HCT116 (cell line): ENCODE data around the gene TMA7. TPM values are rescaled to one million over a fixed set of nuclear protein-coding genes. Genes with fewer than 3 reads are reported as not detected.

Experiments used
- ATAC-seq: fragments of 200-7000 bp; cut with Tn5 transposase; 2 replicates; pipeline ENCODE4 v1.9.1; 2020; ENCODE audit warnings: mild to moderate bottlenecking, moderate library complexity
- BruUV-seq: library from RNA; stranded (reverse); fragments of 400-500 nt; replicated peaks from 2 replicates; lab custom pipeline; 2021; lab: Mats Ljungman, UMichigan
- CTCF ChIA-PET: fragments of 300-600 bp; sonication (Branson Sonifier 250); formaldehyde crosslinking; loops from one replicate; lab custom pipeline; 2021; ENCODE audit warnings: antibody characterized with exemption; lab: Charles Lee
- POLR2A ChIA-PET: fragments of 300-600, 350-600 bp; sonication (Branson Sonifier 250); formaldehyde crosslinking; loops from one replicate; lab custom pipeline; 2021; ENCODE audit warnings: antibody characterized with exemption; lab: Charles Lee
- RAD21 ChIA-PET, 2 experiments: fragments of 300-600 bp; sonication (Branson Sonifier 250); formaldehyde crosslinking; loops; one replicate each; lab custom pipeline; 2023; ENCODE audit warnings: low total read pairs in 2 of 2; ENCODE audit not compliant: uncharacterized antibody in 2 of 2, unreplicated experiment in 2 of 2, low non-redundant PET in 1 of 2; lab: Charles Lee
- DNase-seq: peaks from one replicate; pipeline ENCODE4 v3.0.0-alpha.2; 2010; ENCODE audit warnings: low read depth, low spot score
- H2AFZ ChIP-seq: fragments of 200-600 bp; shearing (Covaris generic), sonication (generic); 2 replicates; pipeline ENCODE4 v1.6.1; 2017; ENCODE audit warnings: low read depth, mixed run types, mixed read lengths, antibody characterized with exemption, low read length; ENCODE audit not compliant: poor library complexity, severe bottlenecking
- H3K27ac ChIP-seq: 2 replicates; pipeline ENCODE4 v1.5.1; 2012; ENCODE audit warnings: low read depth, low read length
- H3K27me3 ChIP-seq: fragments of 200-600 bp; sonication (generic); 2 replicates; pipeline ENCODE4 v1.6.1; 2016; ENCODE audit warnings: mixed run types, low read length, mixed read lengths; ENCODE audit not compliant: insufficient read depth
- H3K36me3 ChIP-seq, 2 experiments: fragments of 200-500 bp in 1 of 2; fragments of 200-600 bp in 1 of 2; sonication (Bioruptor generic) in 1 of 2; sonication (generic) in 1 of 2; 2 replicates each; pipeline versions ENCODE4 v1.5.1 to v1.6.1; 2014 to 2016; ENCODE audit warnings: low read length in 2 of 2, inconsistent platforms in 1 of 2, mixed read lengths in 1 of 2, mixed run types in 1 of 2; ENCODE audit not compliant: insufficient read depth in 2 of 2, control insufficient read depth in 1 of 2
- H3K4me1 ChIP-seq, 2 experiments: fragments of 200-600 bp in 1 of 2; sonication (generic) in 1 of 2; 2 replicates each; pipeline versions ENCODE4 v1.5.1 to v1.6.1; 2012 to 2017; ENCODE audit warnings: low read length in 2 of 2, inconsistent platforms in 1 of 2, mild to moderate bottlenecking in 1 of 2, mixed read lengths in 1 of 2, mixed run types in 1 of 2, moderate library complexity in 1 of 2; ENCODE audit not compliant: insufficient read depth in 2 of 2, control insufficient read depth in 1 of 2
- H3K4me2 ChIP-seq: fragments of 200-600 bp; sonication (generic); 2 replicates; pipeline ENCODE4 v1.6.1; 2017; ENCODE audit warnings: mixed run types, low read length, mixed read lengths
- H3K4me3 ChIP-seq, 2 experiments: fragments of 200-600 bp in 1 of 2; sonication (generic) in 1 of 2; replicated peaks in 1 of 2; 2 replicates each; pipeline ENCODE4 v1.5.1; 2011 to 2016; ENCODE audit warnings: low read length in 2 of 2, control low read depth in 1 of 2, low read depth in 1 of 2, mild to moderate bottlenecking in 1 of 2, mixed read lengths in 1 of 2, mixed run types in 1 of 2
- H3K79me2 ChIP-seq: fragments of 200-600 bp; sonication (generic); 2 replicates; pipeline ENCODE4 v1.6.1; 2017; ENCODE audit warnings: mild to moderate bottlenecking, mixed run types, low read length, moderate library complexity, mixed read lengths; ENCODE audit not compliant: insufficient read depth
- H3K9ac ChIP-seq: fragments of 200-600 bp; sonication (generic); 2 replicates; pipeline ENCODE4 v1.6.1; 2016; ENCODE audit warnings: low read length, mixed read lengths
- H3K9me2 ChIP-seq: fragments of 200-600 bp; sonication (generic), shearing (Covaris generic); 2 replicates; pipeline ENCODE4 v1.6.1; 2017; ENCODE audit warnings: mixed run types, mild to moderate bottlenecking, moderate library complexity; ENCODE audit not compliant: insufficient read depth
- H3K9me3 ChIP-seq, 2 experiments: fragments of 200-500 bp in 1 of 2; fragments of 200-600 bp in 1 of 2; sonication (Bioruptor generic) in 1 of 2; sonication (generic) in 1 of 2; 2 replicates each; pipeline ENCODE4 v1.6.1; 2014 to 2017; ENCODE audit warnings: low read length in 2 of 2, mixed read lengths in 2 of 2, inconsistent platforms in 1 of 2, low read depth in 1 of 2, mild to moderate bottlenecking in 1 of 2, mixed run types in 1 of 2, moderate library complexity in 1 of 2; ENCODE audit not compliant: control insufficient read depth in 1 of 2, insufficient read depth in 1 of 2
- H4K20me1 ChIP-seq: fragments of 200-600 bp; sonication (generic), shearing (Covaris generic); 2 replicates; pipeline ENCODE4 v1.6.1; 2017; ENCODE audit warnings: mixed run types, mild to moderate bottlenecking, moderate library complexity; ENCODE audit not compliant: insufficient read depth
- CEBPB ChIP-seq: IDR thresholded peaks from 2 replicates; pipeline ENCODE4 v1.6.1; 2012; ENCODE audit warnings: low read depth
- EGR1 ChIP-seq: IDR thresholded peaks from 2 replicates; pipeline ENCODE4 v1.6.1; 2012; ENCODE audit warnings: low read depth
- EZH2phosphoT487 ChIP-seq: fragments of 200-600 bp; IDR thresholded peaks from 2 replicates; pipeline ENCODE4 v1.6.1; 2018; ENCODE audit warnings: antibody characterized with exemption, borderline replicate concordance
- POLR2A ChIP-seq: IDR thresholded peaks from 2 replicates; pipeline ENCODE4 v1.7.0; 2011; ENCODE audit warnings: borderline replicate concordance; ENCODE audit not compliant: insufficient read depth, insufficient read length; ENCODE audit errors: extremely low read depth
- SRF ChIP-seq: IDR thresholded peaks from 2 replicates; pipeline ENCODE4 v1.6.1; 2012; ENCODE audit warnings: low read depth
- intact Hi-C: fragments of 100-400 bp; cut with micrococcal nuclease; formaldehyde crosslinking; loops from 2 replicates; pipeline ENCODE4 v1.10.0; 2022
- total RNA-seq: library from RNA; stranded (reverse); gene quantifications from one replicate; pipeline ENCODE4 v1.2.1, GENCODE V29; 2021; ENCODE audit not compliant: unreplicated experiment
- TF ChIP-seq, protein P1 (sequence below): IDR thresholded peaks from 2 replicates; pipeline ENCODE4 v1.6.1; 2012

TMA7 gene
- total RNA-seq, 1 experiment from 2014 or later, result 334 TPM

DNA sequence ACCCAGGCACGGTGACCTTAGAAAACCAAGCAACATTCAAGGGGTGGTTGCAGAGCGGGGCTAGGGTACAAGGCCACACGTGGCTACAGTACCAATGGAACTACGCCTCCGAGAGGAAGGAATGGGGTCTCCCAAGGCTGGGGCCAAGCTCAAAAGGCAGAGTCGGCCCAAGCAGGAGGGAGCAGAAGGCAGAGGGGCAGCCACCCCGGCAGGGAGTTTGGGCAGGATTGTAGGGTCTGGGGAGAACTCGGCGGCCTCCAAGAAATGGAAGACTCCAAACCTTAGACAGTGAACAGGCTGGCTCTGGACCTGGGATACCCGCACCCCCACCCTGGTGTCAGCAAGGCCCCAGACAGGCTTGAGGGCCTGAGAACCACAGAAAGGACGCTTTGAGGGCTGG is 35.1 kb downstream of the TMA7 start:
- CTCF ChIA-PET, result no interaction called here
- H3K4me2 ChIP-seq, result no peak overlapping the region
- H3K4me1 ChIP-seq, result peaks cover 20 to 29% of the 10 kb centered on the region in 2 experiments; a peak in 3 of 4 replicates
- H3K36me3 ChIP-seq, result no peaks in the 10 kb centered on the region
- no TSS peak for BruUV-seq
- TF ChIP-seq, protein P1, sequence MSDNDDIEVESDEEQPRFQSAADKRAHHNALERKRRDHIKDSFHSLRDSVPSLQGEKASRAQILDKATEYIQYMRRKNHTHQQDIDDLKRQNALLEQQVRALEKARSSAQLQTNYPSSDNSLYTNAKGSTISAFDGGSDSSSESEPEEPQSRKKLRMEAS, result no peak
- TF ChIP-seq, all 23 proteins: peak for 0
- H3K27me3 ChIP-seq, result no peaks in the 10 kb centered on the region
- H3K79me2 ChIP-seq, result peaks cover 22% of the 10 kb centered on the region
- no peaks in the 10 kb centered on the region for H3K9me3 ChIP-seq
- no peak overlapping the region for H2AFZ ChIP-seq
- H3K27ac ChIP-seq, result no peak overlapping the region
- ATAC-seq (no peak), DNase-seq (no peak)
- H3K4me3 ChIP-seq, result no peak overlapping the region
- no peaks in the 10 kb centered on the region for H4K20me1 ChIP-seq
- no peak overlapping the region for H3K9ac ChIP-seq
- ChIA-PET POLR2A (no interaction called here), RAD21 (no interaction called here)
- intact Hi-C loops, result no loop called here
- H3K9me2 ChIP-seq, result no peaks in the 10 kb centered on the region

DNA sequence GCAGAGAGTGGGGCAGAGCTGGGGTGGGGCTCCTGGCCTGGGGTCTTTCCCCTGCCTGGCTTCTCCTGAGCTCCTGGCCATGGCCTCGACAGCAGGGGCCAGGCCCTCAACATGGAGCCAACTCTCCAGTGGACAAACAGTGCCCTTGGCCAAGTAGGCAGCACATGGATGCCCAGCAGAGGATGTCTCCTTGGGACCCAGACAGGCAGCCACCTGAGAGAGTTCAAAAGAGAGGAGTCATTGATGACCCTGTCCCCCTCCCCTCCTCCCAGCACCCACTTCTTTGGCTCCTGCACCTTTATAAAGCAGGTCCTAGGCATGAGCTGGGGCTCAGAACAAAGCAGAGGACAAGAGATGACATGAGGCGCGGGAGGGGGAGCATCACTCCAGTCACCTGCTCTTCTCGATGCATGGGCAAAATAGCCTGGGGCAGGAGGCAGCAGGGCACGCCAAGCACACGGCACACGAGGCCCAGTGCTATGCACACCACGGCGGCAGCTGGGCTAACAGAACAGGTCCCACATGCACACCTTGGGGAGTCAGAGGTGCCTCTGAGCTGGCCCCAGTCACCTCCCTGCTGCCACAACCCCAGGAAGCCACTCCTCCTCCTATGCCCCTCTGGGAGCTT is 36.5 kb downstream of the TMA7 start:
- TF ChIP-seq EZH2phosphoT487 (no peak), EGR1 (no peak), POLR2A (no peak), CEBPB (no peak), SRF (no peak)
- DNase-seq, result no peak
- Histone ChIP-seq H4K20me1 (no peaks in the 10 kb centered on the region), H3K9me3 (no peaks in the 10 kb centered on the region), H3K79me2 (peaks cover 11% of the 10 kb centered on the region), H3K4me2 (no peak overlapping the region), H3K9ac (no peak overlapping the region), H3K27ac (no peak overlapping the region), H3K4me3 (no peak overlapping the region), H3K9me2 (no peaks in the 10 kb centered on the region), H3K36me3 (no peaks in the 10 kb centered on the region), H3K27me3 (no peaks in the 10 kb centered on the region), H2AFZ (no peak overlapping the region), H3K4me1 (peaks cover 18 to 27% of the 10 kb centered on the region in 2 experiments; a peak in 3 of 4 replicates)
- RAD21 ChIA-PET, result no interaction called here
- no TSS peak for BruUV-seq
- no peak for ATAC-seq
- intact Hi-C loops, result no loop called here
- CTCF ChIA-PET, result no interaction called here
- POLR2A ChIA-PET, result no interaction called here
